Ovary (tissue), 3 donors: ENCODE data around the gene GBX2.

Experiments
- CTCF ChIP-seq, 3 donors: fragments of 450-650 bp in 2 of 3; fragments of 200-600 bp in 1 of 3; IDR thresholded peaks; one replicate each; pipeline versions ENCODE4 v1.5.1 to v1.8.0; 2016 to 2022; ENCODE audit warnings: antibody characterized with exemption in 3 of 3, mild to moderate bottlenecking in 1 of 3
- EP300 ChIP-seq: sonication (generic); formaldehyde crosslinking; IDR thresholded peaks from one replicate; pipeline ENCODE4 v1.6.1; 2017; ENCODE audit warnings: antibody characterized with exemption
- POLR2A ChIP-seq: fragments of 450-650 bp; IDR thresholded peaks from one replicate; pipeline ENCODE4 v1.6.1; 2017; ENCODE audit warnings: antibody characterized with exemption, mild to moderate bottlenecking, moderate library complexity
- donor health status: DM: no; HTN: no; CAD: no.

GRCh38 chr2:236169151-236169721 lies 1.1 kb upstream of the GBX2 start:
- TF ChIP-seq POLR2A (no peak), CTCF (IDR thresholded peaks at IDR 0.05) (no peak), EP300 (no peak)
